Astrocyte (in vitro differentiated cells and primary cell): ENCODE results near the gene ERFL. TPM values are rescaled to one million over a fixed set of nuclear protein-coding genes. Genes with fewer than 3 reads are reported as not detected.
A peak's percentile ranks its signal among the peaks of the same experiment; 100 is the strongest.

Source experiments
- DNase-seq: peaks from one replicate; pipeline ENCODE4 v3.0.0-alpha.2; 2010; ENCODE audit warnings: low read depth
- FAIRE-seq: peaks from 2 replicates; lab custom pipeline; 2011; peaks lifted over from hg19 to GRCh38; lab: Jason Lieb, UNC
- H2AFZ ChIP-seq: 2 replicates; pipeline ENCODE4 v1.6.0; 2012; ENCODE audit warnings: low read depth, low read length, inconsistent platforms
- H3K27ac ChIP-seq: 2 replicates; pipeline ENCODE4 v1.5.1; 2011; ENCODE audit warnings: low read depth, low read length, inconsistent platforms
- H3K27me3 ChIP-seq: 2 replicates; pipeline ENCODE4 v1.6.0; 2011; ENCODE audit warnings: low read length, inconsistent platforms; ENCODE audit not compliant: insufficient read depth
- H3K36me3 ChIP-seq: 2 replicates; pipeline ENCODE4 v1.5.1; 2011; ENCODE audit warnings: low read length, inconsistent platforms; ENCODE audit not compliant: insufficient read depth
- H3K4me1 ChIP-seq: 2 replicates; pipeline ENCODE4 v1.5.1; 2011; ENCODE audit warnings: low read length, inconsistent platforms; ENCODE audit not compliant: insufficient read depth
- H3K4me2 ChIP-seq: 2 replicates; pipeline ENCODE4 v1.6.0; 2012; ENCODE audit warnings: low read length, inconsistent platforms
- H3K4me3 ChIP-seq: 2 replicates; pipeline ENCODE4 v1.5.1; 2011; ENCODE audit warnings: low read depth, mild to moderate bottlenecking, low read length, inconsistent platforms; ENCODE audit not compliant: insufficient read depth
- H3K79me2 ChIP-seq: 2 replicates; pipeline ENCODE4 v1.6.0; 2012; ENCODE audit warnings: mild to moderate bottlenecking, low read length, inconsistent platforms; ENCODE audit not compliant: insufficient read depth
- H3K9ac ChIP-seq: 2 replicates; pipeline ENCODE4 v1.6.0; 2012; ENCODE audit warnings: mild to moderate bottlenecking, low read length, inconsistent platforms
- H3K9me3 ChIP-seq: 2 replicates; pipeline ENCODE4 v1.5.1; 2012; ENCODE audit warnings: low read depth, mild to moderate bottlenecking, low read length, inconsistent platforms; ENCODE audit not compliant: insufficient read depth
- H4K20me1 ChIP-seq: 2 replicates; pipeline ENCODE4 v1.6.0; 2012; ENCODE audit warnings: low read length, inconsistent platforms; ENCODE audit not compliant: insufficient read depth
- H3K27ac Mint-ChIP-seq: one replicate; pipeline ENCODE4 v1.8.0; 2021; ENCODE audit warnings: mild to moderate bottlenecking, mixed read lengths; ENCODE audit not compliant: unreplicated experiment
- H3K27me3 Mint-ChIP-seq: one replicate; pipeline ENCODE4 v1.8.0; 2021; ENCODE audit warnings: low read depth, mixed read lengths; ENCODE audit not compliant: unreplicated experiment
- H3K36me3 Mint-ChIP-seq: one replicate; pipeline ENCODE4 v1.8.0; 2021; ENCODE audit warnings: low read depth, mixed read lengths; ENCODE audit not compliant: unreplicated experiment
- H3K4me1 Mint-ChIP-seq: one replicate; pipeline ENCODE4 v1.8.0; 2021; ENCODE audit warnings: low read depth, mixed read lengths; ENCODE audit not compliant: unreplicated experiment
- H3K4me3 Mint-ChIP-seq: one replicate; pipeline ENCODE4 v1.8.0; 2021; ENCODE audit warnings: mild to moderate bottlenecking, moderate library complexity, mixed read lengths; ENCODE audit not compliant: unreplicated experiment
- H3K9me3 Mint-ChIP-seq: one replicate; pipeline ENCODE4 v1.8.0; 2021; ENCODE audit warnings: mild to moderate bottlenecking, mixed read lengths; ENCODE audit not compliant: unreplicated experiment
- CTCF ChIP-seq: IDR thresholded peaks from 2 replicates; pipeline ENCODE4 v1.5.1; 2011; ENCODE audit warnings: low read depth, mild to moderate bottlenecking, inconsistent platforms, low read length, moderate library complexity; ENCODE audit not compliant: insufficient read depth
- EZH2 ChIP-seq: IDR thresholded peaks from 2 replicates; pipeline ENCODE4 v1.6.1; 2012; ENCODE audit warnings: mild to moderate bottlenecking, low read length, inconsistent platforms; ENCODE audit not compliant: insufficient read depth
- total RNA-seq: library from RNA; stranded (reverse); gene quantifications from 2 replicates; pipeline ENCODE4 v1.2.1, GENCODE V29; 2021

Gene ERFL
- total RNA-seq, 1 donor from 2014 or later = 0.41 TPM

DNA sequence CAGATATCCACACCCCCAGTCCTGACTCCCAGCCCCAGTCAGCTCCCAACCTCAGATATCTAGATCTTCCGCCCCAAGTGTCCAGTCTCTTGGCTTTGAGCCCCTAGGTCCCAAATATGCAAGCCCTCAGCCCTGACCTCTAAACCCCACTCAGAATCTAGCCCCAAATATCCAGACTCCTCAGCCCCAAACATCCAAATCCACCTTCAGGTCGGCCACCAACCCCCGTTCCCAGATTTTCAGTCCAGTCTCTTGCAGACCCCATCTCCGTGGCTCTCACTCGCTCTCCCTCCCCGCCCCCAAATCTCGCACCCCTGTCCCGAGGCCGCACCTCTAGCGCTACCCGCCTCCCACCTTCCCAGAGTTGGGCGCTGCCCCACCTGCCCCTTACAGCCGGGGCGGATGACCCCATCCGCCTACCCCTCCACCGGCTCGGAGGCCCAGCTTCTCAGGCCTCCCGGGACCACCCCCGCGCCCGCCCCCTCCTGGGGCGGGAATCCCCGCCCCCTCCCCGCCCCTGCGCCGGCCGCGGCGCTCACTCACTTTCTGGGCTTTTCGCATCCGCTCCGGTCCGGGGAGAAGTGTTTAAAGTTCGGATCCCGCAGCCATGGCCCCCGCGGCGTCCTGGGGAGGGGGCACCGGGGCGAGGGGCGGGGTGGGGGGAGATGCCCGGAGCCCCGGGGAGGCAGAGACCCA, 604 bp downstream of the ERFL start:
- H3K9ac ChIP-seq = peak overlapping the region; percentile 43
- peaks cover 2% of the 10 kb centered on the region for H3K36me3 Mint-ChIP-seq

DNA sequence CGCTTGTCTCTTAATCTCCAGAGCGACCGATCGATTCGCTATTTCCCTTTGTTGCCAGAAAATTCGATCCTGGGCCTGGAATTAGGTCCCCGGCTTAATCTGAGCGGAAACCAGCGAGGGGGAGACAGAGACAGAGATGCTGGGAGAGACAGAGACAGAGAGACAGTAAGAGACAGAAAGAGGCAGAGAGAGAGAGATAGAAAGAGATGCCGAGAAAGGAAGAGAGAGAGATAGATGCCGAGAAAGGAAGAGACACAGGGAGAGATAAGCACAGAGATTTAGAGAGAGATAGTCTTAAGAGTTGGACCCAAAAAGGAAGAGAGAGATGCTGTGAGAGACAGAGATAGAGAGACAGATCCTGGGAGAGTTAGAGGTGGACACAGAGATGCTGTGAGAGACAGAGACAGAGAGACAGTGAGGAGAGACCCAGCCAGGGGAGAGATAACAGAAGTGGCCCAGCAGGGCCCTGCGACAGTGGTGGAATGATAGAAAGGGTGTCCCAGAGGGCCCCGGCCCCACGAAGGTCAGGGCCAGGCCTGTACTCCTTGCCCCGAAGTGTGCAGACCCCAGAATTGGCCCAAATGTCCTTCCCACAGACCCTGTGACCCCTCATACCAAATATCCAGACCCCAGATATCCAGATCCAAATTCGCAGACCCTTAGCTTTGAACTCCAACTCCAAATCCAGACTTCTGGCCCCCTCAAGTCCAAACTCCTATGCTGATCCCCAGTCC, 1.3 kb downstream of the ERFL start:
- no peak for DNase-seq
- H3K9ac ChIP-seq = no peak overlapping the region
- no peak for FAIRE-seq
- H3K27me3 ChIP-seq = peaks cover 81% of the 10 kb centered on the region
- Mint-ChIP-seq H3K4me3 (no peak overlapping the region), H3K27ac (no peak overlapping the region), H3K9me3 (peaks cover 10% of the 10 kb centered on the region), H3K4me1 (peaks cover 3% of the 10 kb centered on the region), H3K27me3 (peaks cover 44% of the 10 kb centered on the region), H3K36me3 (peaks cover 2% of the 10 kb centered on the region)
- H3K27ac ChIP-seq = no peak overlapping the region
- H3K9me3 ChIP-seq = peaks cover 7% of the 10 kb centered on the region
- H3K36me3 ChIP-seq = no peaks in the 10 kb centered on the region
- no peaks in the 10 kb centered on the region for H3K4me1 ChIP-seq
- H4K20me1 ChIP-seq = peaks cover 24% of the 10 kb centered on the region
- no peak overlapping the region for H2AFZ ChIP-seq
- H3K4me2 ChIP-seq = no peak overlapping the region
- H3K4me3 ChIP-seq = no peak overlapping the region
- no peaks in the 10 kb centered on the region for H3K79me2 ChIP-seq
- TF ChIP-seq CTCF (no peak), EZH2 (peak; percentile 22)

More for the DNA sequence above, 604 bp downstream of the ERFL start:
- H4K20me1 ChIP-seq = peaks cover 20% of the 10 kb centered on the region
- H3K4me2 ChIP-seq = peak overlapping the region; percentile 89
- H3K79me2 ChIP-seq = no peaks in the 10 kb centered on the region
- Mint-ChIP-seq H3K27ac (no peak overlapping the region), H3K27me3 (peaks cover 40% of the 10 kb centered on the region), H3K9me3 (peaks cover 10% of the 10 kb centered on the region), H3K4me1 (peaks cover 4% of the 10 kb centered on the region), H3K4me3 (peak overlapping the region; percentile 78)
- peaks cover 9% of the 10 kb centered on the region for H3K9me3 ChIP-seq
- no peaks in the 10 kb centered on the region for H3K36me3 ChIP-seq
- FAIRE-seq (no peak), DNase-seq (no peak)
- no peaks in the 10 kb centered on the region for H3K4me1 ChIP-seq
- H3K27ac ChIP-seq = no peak overlapping the region
- TF ChIP-seq EZH2 (peak; percentile 43), CTCF (no peak)
- peaks cover 83% of the 10 kb centered on the region for H3K27me3 ChIP-seq
- peak overlapping the region; percentile 33 for H3K4me3 ChIP-seq
- peak overlapping the region; percentile 69 for H2AFZ ChIP-seq
